ENCODE results near the gene IMMP2L. TPM values are rescaled to one million over a fixed set of nuclear protein-coding genes. Genes with fewer than 3 reads are reported as not detected.

Gene IMMP2L
- total and polyA plus RNA-seq, 2 of the 8 experiments (the other 6 are each of a cell fraction or from before 2014, with no cell fraction given) = 2.3 to 10.1 TPM

GRCh38 chr7:110720626-110721025 lies 841.7 kb downstream of the IMMP2L start:
- no peaks in the 10 kb centered on the region for H3K36me3 ChIP-seq (ENCODE audit: control insufficient read depth in 2 of 4, insufficient read depth in 4 of 4, low read length in 3 of 4)
- POLR2A ChIA-PET (ENCODE audit: partially characterized antibody) = no interaction called here

More at GRCh38 chr7:110720626-110721025, 841.7 kb downstream of the IMMP2L start:
- Histone ChIP-seq H3K9me3 (ENCODE audit: insufficient read depth in 2 of 2, low read depth in 1 of 2, low read length in 1 of 2) (no peaks in the 10 kb centered on the region), H2BK5ac (ENCODE audit: low read depth, low read length) (no peak overlapping the region), H3K23ac (ENCODE audit: insufficient read length) (no peak overlapping the region), H3K4me1 (replicated peaks in 1 of 4; ENCODE audit: control insufficient read depth in 3 of 4, insufficient read depth in 4 of 4, low read length in 3 of 4) (peaks cover 2 to 22% (median 7%) of the 10 kb centered on the region in 4 experiments; a peak in 4 of 7 replicates), H2BK12ac (ENCODE audit: low read depth, low read length) (no peak overlapping the region), H2AFZ (ENCODE audit: low read length) (no peak overlapping the region), H3K79me1 (ENCODE audit: low read depth, low read length) (no peaks in the 10 kb centered on the region), H2BK120ac (replicated peaks; ENCODE audit: low read depth, low read length) (no peak overlapping the region), H2AK5ac (ENCODE audit: low read depth, low read length) (no peak overlapping the region), H4K20me1 (replicated peaks in 1 of 2; ENCODE audit: control insufficient read depth in 1 of 2, insufficient read depth in 2 of 2, low read length in 2 of 2) (no peaks in the 10 kb centered on the region), H3K18ac (ENCODE audit: extremely low read depth, low read length) (no peak overlapping the region), H4K5ac (ENCODE audit: insufficient read length, low read depth, low read length) (no peak overlapping the region), H3K23me2 (ENCODE audit: low read depth, low read length) (no peaks in the 10 kb centered on the region), H3K27ac (ENCODE audit: low read depth, low read length) (no peak overlapping the region), H3K27me3 (replicated peaks in 1 of 4; ENCODE audit: control insufficient read depth in 3 of 4, extremely low read depth in 1 of 4, insufficient read depth in 3 of 4, low read length in 3 of 4) (no peaks in the 10 kb centered on the region), H4K8ac (ENCODE audit: extremely low read depth, insufficient read depth, low read length) (no peak overlapping the region), H3K4me3 (ENCODE audit: extremely low read depth in 1 of 4, insufficient read depth in 2 of 4, low read depth in 3 of 4, low read length in 4 of 4) (no peak overlapping the region), H4K91ac (replicated peaks; ENCODE audit: insufficient read length, low read length) (no peak overlapping the region), H3K79me2 (ENCODE audit: control insufficient read depth in 1 of 2, insufficient read depth in 2 of 2, low read length in 2 of 2) (no peaks in the 10 kb centered on the region), H3K56ac (replicated peaks; ENCODE audit: insufficient read length, low read depth, low read length) (no peak overlapping the region), H2BK20ac (ENCODE audit: low read length) (no peak overlapping the region), H3K4ac (replicated peaks; ENCODE audit: insufficient read length, low read depth, low read length) (no peak overlapping the region), H3K14ac (ENCODE audit: insufficient read length) (no peak overlapping the region), H3K9ac (replicated peaks in 1 of 4; ENCODE audit: extremely low read depth in 1 of 4, low read depth in 3 of 4, low read length in 3 of 4) (no peak overlapping the region), H3K4me2 (ENCODE audit: insufficient read depth in 1 of 2, low read depth in 2 of 2, low read length in 2 of 2) (no peak overlapping the region), H2BK15ac (ENCODE audit: low read length) (no peak overlapping the region)
- DNase-seq (ENCODE audit: low read depth in 1 of 2, low spot score in 2 of 2) (no peak), FAIRE-seq (no peak)
- 93% methylated on average over 3 of the region's 3 CpGs; no CpG with 5 or more reads in 1 of the 2 experiments for WGBS, 2 experiments (ENCODE audit: extremely low coverage in 1 of 2, insufficient coverage in 1 of 2, insufficient read length in 1 of 2, insufficient replicate concordance in 2 of 2, low coverage in 1 of 2, low lambda C conversion rate in 2 of 2, missing lambda C conversion rate in 1 of 2)
- TF ChIP-seq TBP (IDR thresholded peaks at IDR 0.05; ENCODE audit: low read depth, low read length) = no peak
- no peak for TF ChIP-seq SP1 (IDR thresholded peaks at IDR 0.05; ENCODE audit: low read depth, low read length)
- no peak for TF ChIP-seq SUZ12 (IDR thresholded peaks at IDR 0.05; ENCODE audit: low read length)
- no peak for TF ChIP-seq MAX (IDR thresholded peaks at IDR 0.05)
- TF ChIP-seq RNF2 (IDR thresholded peaks at IDR 0.05; ENCODE audit: borderline replicate concordance, low read depth, low read length, missing control alignments, poor library complexity, severe bottlenecking) = no peak
- TF ChIP-seq NRF1 (IDR thresholded peaks at IDR 0.05; ENCODE audit: low read depth, low read length) = no peak
- TF ChIP-seq RBBP5 (IDR thresholded peaks at IDR 0.05; ENCODE audit: borderline replicate concordance, low read depth, low read length) = no peak
- CTCF ChIA-PET (ENCODE audit: partially characterized antibody) = no interaction called here

Measured in H1 (cell line).